Occipital lobe (tissue), 2 donors: ENCODE measurements around the gene RPIA. TPM values are rescaled to one million over a fixed set of nuclear protein-coding genes. Genes with fewer than 3 reads are reported as not detected.
"Not testable (repeated sequence)": the region's sequence is repeated elsewhere in the genome, so short reads cannot be mapped to it uniquely, and the experiment has no call there.

ENCODE experiments used
- DNase-seq: peaks from one replicate; lab custom pipeline; 2025; lab: John Stamatoyannopoulos, UW
- total RNA-seq: library from RNA; depleted of rRNA; stranded (reverse); fragments of >200 nt; gene quantifications from one replicate; pipeline ENCODE4 v1.2.3, GENCODE V29; 2014

RPIA gene
- total RNA-seq, 1 donor from 2014 or later = 10.5 TPM

GRCh38 chr2:88765889-88766481 lies 74.5 kb downstream of the RPIA start:
- DNase-seq = not testable (repeated sequence)

- DNase-seq = no peak
These were observed 78.5 kb downstream of the RPIA start for GRCh38 chr2:88770016-88770415.

- DNase-seq = not testable (repeated sequence)
These were observed 82.0 kb downstream of the RPIA start for GRCh38 chr2:88773233-88774028.

- not testable (repeated sequence) for DNase-seq
These were observed 97.7 kb downstream of the RPIA start for GRCh38 chr2:88789213-88789612.

GRCh38 chr2:88795932-88796331 lies 104.5 kb downstream of the RPIA start:
- not testable (repeated sequence) for DNase-seq

GRCh38 chr2:88796523-88796922 lies 105.0 kb downstream of the RPIA start:
- DNase-seq = not testable (repeated sequence)

GRCh38 chr2:88797164-88797563 lies 105.7 kb downstream of the RPIA start:
- DNase-seq = not testable (repeated sequence)

Other genes with a start within 250 kb of the RPIA start
- 0.47 TPM for gene FOXI3, start 239.0 kb upstream of the RPIA start, total RNA-seq
- 32.3 TPM for gene EIF2AK3, start 64.2 kb upstream of the RPIA start, total RNA-seq